ENCODE results near the gene TMEM185B.
"Not testable (repeated sequence)": the region's sequence is repeated elsewhere in the genome, so short reads cannot be mapped to it uniquely, and the experiment has no call there.

Gene TMEM185B

GRCh38 chr2:120251078-120251477, 27.9 kb upstream of the TMEM185B start:
- DNase-seq: no peak

GRCh38 chr2:120250640-120251039, 27.4 kb upstream of the TMEM185B start:
- no peak for DNase-seq

GRCh38 chr2:120247851-120248250, 24.7 kb upstream of the TMEM185B start:
- no peak for DNase-seq

DNA sequence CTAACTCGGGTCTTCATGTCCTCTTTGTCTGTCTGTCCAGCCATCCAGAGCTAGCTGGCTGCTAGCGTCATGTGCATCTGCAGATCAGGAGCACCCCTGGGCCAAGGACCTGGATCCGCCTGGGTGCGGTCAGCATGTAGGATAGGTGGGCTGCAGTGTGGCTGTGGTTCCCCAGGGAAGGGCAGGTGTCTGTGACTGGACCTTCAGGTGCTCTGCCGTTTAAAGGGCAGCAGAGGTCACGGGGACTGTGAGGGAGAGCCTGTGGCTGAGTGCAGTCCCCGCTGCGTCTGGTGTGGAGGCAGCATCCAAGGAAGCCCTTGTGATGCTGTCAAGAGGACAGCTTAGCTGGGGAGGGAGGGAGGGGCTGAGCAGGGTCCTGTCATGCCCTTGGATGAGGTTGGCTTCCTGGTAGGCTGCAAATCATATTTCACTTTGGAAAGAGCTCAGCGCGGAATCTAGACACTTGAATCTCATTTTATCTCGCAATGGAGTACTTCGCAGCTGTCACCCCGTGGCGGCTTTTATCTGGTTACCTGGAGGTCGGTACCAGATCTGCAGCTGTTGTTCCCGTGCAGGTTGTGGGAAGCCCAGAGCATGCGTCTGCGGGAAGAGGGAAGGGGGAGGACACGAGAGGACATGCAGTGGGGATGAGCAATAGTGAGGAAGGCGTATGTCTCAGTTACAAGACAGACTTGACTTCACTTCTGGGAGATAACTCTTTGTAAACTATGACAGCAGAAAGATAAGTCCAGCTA, 23.5 kb upstream of the TMEM185B start:
- DNase-seq: no peak

DNA sequence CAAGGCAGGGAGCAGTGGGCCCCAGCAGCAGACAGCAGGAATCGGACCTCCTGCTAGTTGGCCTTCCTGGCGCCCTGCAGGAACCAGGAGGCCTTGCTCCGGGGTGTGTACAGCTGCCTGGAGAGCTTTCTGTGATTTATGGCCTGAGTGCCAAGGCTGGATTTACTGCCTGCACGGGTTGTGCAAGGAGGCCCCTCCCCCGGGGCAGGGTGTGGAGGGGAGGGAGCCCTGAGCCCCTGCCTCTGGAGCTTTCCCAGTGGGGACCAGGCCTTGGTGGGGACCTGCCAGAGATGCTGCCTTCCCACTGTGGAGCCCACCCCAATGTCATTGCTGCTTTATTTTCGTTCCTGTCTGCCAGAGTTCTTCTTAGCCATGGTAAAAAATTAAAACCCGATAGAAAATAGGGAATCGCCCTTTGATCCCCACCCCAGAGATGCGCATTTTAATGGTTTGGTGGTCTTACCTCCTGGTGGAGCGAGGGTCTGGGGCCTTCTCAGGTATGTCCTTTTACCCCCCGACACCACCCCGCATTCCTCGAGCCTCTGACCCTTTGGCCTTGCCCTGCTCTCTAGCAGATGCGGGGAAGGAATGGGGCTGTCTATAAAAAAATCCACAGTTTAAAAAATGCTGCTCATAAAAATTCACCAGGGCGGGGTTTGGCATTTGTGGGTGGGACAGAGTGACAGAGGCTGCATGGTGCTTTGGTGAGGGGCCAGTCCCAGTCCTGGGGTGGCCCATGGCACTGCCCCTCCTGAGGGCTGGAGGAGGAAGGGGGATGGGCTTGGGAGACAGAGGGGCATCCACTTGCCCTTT, 22.5 kb upstream of the TMEM185B start:
- DNase-seq: no peak

DNA sequence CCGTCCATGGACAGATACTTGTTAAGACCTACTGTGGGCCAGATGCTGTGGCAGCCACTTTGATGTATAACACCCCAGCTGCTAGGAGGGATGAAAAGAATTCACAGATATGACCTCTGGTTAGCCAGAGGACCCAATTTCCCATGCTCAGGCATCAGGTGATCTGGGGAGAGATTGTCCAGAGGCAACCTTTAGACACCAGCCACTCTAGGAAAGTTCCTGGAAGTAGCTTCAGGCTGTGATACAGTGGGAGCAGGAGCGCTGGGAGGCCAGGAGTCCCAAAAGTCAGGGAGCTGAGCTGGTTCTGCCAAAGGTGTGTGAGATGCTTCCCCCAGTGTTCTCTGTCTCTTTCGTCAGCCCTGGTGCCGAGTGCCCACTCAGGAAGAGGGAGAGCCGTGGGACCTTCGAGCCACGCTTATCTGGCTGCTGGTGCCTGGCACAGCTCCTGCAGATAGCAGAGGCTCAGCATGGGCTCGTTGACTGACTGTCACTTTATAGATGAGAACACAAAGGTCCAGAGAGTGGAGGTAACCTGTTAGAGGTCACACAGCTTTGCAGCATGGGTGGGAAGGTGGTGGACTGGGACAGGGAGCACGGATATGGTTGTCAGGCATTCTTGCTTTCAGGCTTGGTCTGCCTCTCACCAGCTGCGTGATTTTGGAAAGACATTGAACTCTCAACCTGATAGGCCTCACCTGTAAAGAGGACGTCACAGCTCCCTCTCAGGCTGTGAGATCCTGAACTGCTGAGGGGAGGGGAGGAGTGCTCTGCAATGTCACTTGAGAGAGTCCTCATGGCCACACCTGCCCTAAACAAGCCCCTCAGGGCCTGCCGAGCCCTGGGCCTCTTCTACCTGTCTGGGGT, 21.7 kb upstream of the TMEM185B start:
- DNase-seq: no peak

DNA sequence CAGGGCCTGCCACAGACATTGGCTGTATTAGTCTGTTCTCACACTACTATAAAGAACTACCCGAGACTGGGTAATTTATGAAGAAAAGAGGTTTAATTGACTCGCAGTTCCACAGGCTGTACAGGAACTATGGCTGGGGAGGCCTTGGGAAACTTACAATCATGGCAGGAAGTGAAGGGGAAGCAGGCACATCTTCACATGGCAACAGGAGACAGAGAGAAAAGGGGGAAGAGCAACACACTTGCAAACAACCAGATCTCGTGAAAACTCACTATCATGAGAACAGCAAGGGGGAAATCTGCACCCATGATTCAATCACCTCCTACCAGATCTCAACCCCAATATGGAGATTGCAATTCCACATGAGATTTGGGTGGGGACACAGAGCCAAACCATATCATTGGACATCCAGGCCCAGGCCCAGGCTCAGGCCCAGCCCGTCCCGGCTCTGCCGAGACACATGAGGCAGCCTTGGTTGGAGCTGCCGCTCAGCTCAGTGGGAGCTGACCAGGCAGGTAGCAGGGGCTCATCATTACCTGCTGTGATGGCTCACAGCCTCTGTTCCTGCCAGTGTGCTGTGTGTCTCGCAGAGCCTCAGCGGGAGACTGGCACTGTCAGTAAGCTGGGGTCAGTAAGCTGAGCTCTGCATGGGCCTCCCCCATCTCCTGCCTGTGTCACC, 20.8 kb upstream of the TMEM185B start:
- no peak for DNase-seq

- no peak for DNase-seq
Observed at GRCh38 chr2:120243211-120243610, 20.0 kb upstream of the TMEM185B start.

DNA sequence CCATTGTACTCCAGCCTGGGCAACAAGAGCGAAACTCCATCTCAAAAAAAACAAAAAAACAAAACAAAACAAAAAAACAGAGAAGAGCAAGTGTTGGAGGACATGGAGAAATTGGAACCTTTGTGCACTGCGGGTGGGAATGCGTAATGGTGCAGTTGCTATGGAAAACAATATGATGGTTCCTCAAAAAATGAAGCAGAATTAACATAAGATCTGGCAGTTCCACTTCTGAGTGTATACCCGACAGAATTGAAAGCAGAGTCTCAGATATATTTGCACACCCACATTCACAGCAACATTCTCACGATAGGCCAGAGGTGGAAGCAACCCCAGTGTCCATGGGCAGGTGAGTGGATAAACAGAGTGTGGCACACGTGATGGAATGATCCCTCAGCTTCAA, 18.5 kb upstream of the TMEM185B start:
- DNase-seq: no peak

DNA sequence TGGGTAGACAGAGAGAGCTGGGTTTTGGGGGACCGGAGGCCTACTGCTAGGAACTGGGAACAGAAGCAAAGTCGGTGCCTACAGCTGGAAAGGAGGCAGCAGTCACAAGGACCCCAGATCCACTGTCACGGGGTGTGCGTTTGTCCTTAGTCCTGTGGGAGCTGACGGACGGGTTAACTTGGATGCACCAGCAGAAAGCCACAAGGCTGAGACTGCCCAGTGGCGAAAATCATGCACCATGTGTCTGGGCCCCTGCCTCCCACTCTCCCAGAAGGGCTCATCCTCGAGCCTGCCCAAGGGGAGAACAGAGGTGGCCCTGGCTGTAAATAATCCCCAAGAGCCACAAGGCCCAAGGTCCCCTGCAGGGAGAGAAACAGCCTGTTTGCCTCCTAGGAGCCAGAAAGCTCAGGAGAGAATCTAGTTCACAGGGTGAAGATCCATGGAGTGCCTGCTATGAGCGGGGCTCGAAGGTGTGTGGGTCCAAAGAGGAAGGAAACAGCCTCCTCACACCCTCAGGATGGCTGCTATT, 17.8 kb upstream of the TMEM185B start:
- DNase-seq: no peak

- no peak for DNase-seq
Observed at GRCh38 chr2:120239488-120240287, 16.5 kb upstream of the TMEM185B start.

- no peak for DNase-seq
Observed at GRCh38 chr2:120238728-120239487, 15.7 kb upstream of the TMEM185B start.

DNA sequence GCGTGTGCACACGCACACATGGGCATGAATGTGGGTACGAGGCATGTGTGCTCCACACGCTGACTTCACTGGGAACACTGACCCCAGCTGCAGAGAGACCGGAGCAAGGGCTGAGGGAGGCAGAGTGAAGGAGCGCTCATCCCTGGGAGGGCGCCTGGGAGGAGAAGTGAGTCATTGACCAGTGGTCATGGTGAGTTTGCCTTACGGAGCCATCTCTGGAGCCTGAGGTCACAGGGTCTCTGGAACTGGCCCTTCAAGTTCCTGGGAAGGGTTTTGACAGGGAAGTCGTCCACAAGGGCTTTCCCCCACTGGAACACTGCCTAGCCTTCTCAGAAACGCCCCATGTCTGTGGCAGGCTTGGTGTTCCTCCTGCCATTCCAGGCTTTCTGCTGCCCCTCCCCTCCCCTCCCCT, 14.3 kb upstream of the TMEM185B start:
- DNase-seq: no peak

DNA sequence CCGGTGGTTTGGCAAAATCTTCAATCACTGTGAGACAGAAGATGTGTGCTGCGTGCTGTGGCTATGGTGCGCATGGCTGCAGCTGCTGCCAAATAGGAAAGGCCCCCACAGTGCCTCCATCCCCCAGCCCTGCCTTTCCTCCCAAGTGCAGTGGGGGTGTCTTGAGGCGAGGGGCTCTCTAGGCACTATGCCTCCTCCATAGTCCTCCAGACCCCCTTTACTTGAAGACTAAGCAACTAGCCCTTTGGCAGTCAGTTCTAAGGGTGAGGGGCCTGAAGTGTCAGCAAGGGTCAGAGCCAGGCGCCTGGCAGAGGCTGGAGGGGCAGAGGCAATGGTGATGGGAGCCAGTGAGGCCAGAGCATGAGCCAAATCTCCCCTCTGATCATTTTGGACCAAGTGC, 13.6 kb upstream of the TMEM185B start:
- no peak for DNase-seq

- no peak for DNase-seq
Observed at GRCh38 chr2:120236316-120236715, 13.1 kb upstream of the TMEM185B start.

GRCh38 chr2:120235681-120236080, 12.5 kb upstream of the TMEM185B start:
- no peak for DNase-seq

GRCh38 chr2:120235158-120235557, 12.0 kb upstream of the TMEM185B start:
- not testable (repeated sequence) for DNase-seq

DNA sequence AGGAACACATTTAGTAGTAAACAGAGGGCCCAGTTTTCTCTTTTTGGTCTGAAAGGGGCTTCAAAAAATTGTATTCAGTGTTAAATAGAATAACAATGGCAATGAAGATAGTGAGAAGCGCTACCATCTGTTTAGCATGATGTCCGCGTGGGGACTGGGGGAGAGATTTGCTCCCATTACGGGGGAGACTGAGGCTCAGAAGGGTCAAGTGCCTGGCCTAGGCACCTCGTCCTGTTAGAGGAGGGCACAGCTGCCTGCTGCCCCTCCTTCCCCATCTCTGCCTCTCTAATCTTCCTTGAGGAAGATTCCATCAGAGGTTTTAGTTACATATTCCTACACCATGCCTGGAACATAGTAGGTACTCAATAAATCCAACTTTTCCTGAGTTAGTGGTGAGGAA, 10.1 kb upstream of the TMEM185B start:
- DNase-seq: no peak

GRCh38 chr2:120231974-120232635, 8.9 kb upstream of the TMEM185B start:
- DNase-seq: peak; percentile 31

GRCh38 chr2:120231564-120231973, 8.4 kb upstream of the TMEM185B start:
- DNase-seq: no peak

All from T-helper 9 cell (primary cell).